Activated T-helper 17 cell treated with anti-CD3 and anti-CD28 coated beads, Interleukin-2, amount 50 U/mL, for 72 hours (primary cell): ENCODE data around the gene PTPRD. TPM values are rescaled to one million over a fixed set of nuclear protein-coding genes. Genes with fewer than 3 reads are reported as not detected.

Source experiments
- ATAC-seq: fragments of 150-1000 bp; cut with Tn5 transposase; replicated peaks from 2 replicates; pipeline ENCODE4 v1.10.0; 2021; ENCODE audit warnings: mild to moderate bottlenecking, moderate library complexity
- H3K27ac Mint-ChIP-seq: one replicate; pipeline ENCODE4 v1.8.0; 2022; ENCODE audit warnings: mixed read lengths
- H3K27me3 Mint-ChIP-seq: one replicate; pipeline ENCODE4 v1.8.0; 2022; ENCODE audit warnings: mixed read lengths
- H3K36me3 Mint-ChIP-seq: one replicate; pipeline ENCODE4 v1.8.0; 2022; ENCODE audit warnings: low read depth, mild to moderate bottlenecking, mixed read lengths
- H3K4me1 Mint-ChIP-seq: one replicate; pipeline ENCODE4 v1.8.0; 2022; ENCODE audit warnings: mixed read lengths
- H3K4me3 Mint-ChIP-seq: one replicate; pipeline ENCODE4 v1.8.0; 2022; ENCODE audit warnings: mild to moderate bottlenecking, mixed read lengths
- H3K9me3 Mint-ChIP-seq: one replicate; pipeline ENCODE4 v1.8.0; 2022; ENCODE audit warnings: mixed read lengths
- total RNA-seq, 2 donors: library from RNA; stranded (reverse); gene quantifications; one replicate each; pipeline ENCODE4 v1.2.3, GENCODE V29; 2022

Gene PTPRD
- total RNA-seq, 2 donors from 2014 or later, result 0.04 TPM; not detected in 1

- H3K4me3 Mint-ChIP-seq, result no peak overlapping the region
- H3K27me3 Mint-ChIP-seq, result peaks cover 31% of the 10 kb centered on the region
- no peaks in the 10 kb centered on the region for H3K9me3 Mint-ChIP-seq
- no peak overlapping the region for H3K27ac Mint-ChIP-seq
- H3K4me1 Mint-ChIP-seq, result no peaks in the 10 kb centered on the region
- no peak for ATAC-seq
- no peaks in the 10 kb centered on the region for H3K36me3 Mint-ChIP-seq
Observed at GRCh38 chr9:8850914-8851313, 1761.9 kb downstream of the PTPRD start.

GRCh38 chr9:8845808-8846207 lies 1767.0 kb downstream of the PTPRD start:
- H3K4me1 Mint-ChIP-seq, result no peaks in the 10 kb centered on the region
- H3K27ac Mint-ChIP-seq, result no peak overlapping the region
- no peak for ATAC-seq
- peaks cover 16% of the 10 kb centered on the region for H3K27me3 Mint-ChIP-seq
- H3K36me3 Mint-ChIP-seq, result no peaks in the 10 kb centered on the region
- H3K4me3 Mint-ChIP-seq, result no peak overlapping the region
- H3K9me3 Mint-ChIP-seq, result no peaks in the 10 kb centered on the region

DNA sequence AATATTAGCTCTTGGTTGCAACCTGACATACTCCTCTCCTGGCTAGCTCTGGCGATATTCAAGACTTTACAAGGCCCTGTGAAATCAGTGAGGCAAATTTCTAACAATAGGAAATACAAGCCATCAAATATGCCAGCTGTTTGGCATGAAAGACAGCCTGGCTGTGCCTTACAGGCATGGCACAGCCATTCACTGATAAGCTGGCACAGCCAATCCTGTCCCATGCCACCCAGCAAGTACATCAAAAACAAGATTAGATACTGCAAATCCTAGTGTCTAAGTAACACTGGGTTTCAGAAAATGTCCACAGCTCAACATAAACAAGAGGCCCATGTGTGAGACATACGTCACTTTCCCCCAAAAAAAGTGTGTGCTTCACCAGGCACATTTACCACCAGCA lies 1767.4 kb downstream of the PTPRD start:
- no peaks in the 10 kb centered on the region for H3K4me1 Mint-ChIP-seq
- peaks cover 12% of the 10 kb centered on the region for H3K27me3 Mint-ChIP-seq
- H3K9me3 Mint-ChIP-seq, result no peaks in the 10 kb centered on the region
- H3K36me3 Mint-ChIP-seq, result no peaks in the 10 kb centered on the region
- no peak overlapping the region for H3K27ac Mint-ChIP-seq
- ATAC-seq, result no peak
- no peak overlapping the region for H3K4me3 Mint-ChIP-seq

GRCh38 chr9:8844549-8844948 lies 1768.3 kb downstream of the PTPRD start:
- Mint-ChIP-seq H3K27me3 (peaks cover 7% of the 10 kb centered on the region), H3K4me1 (no peaks in the 10 kb centered on the region), H3K27ac (no peak overlapping the region), H3K9me3 (no peaks in the 10 kb centered on the region), H3K36me3 (no peaks in the 10 kb centered on the region), H3K4me3 (no peak overlapping the region)
- no peak for ATAC-seq

DNA sequence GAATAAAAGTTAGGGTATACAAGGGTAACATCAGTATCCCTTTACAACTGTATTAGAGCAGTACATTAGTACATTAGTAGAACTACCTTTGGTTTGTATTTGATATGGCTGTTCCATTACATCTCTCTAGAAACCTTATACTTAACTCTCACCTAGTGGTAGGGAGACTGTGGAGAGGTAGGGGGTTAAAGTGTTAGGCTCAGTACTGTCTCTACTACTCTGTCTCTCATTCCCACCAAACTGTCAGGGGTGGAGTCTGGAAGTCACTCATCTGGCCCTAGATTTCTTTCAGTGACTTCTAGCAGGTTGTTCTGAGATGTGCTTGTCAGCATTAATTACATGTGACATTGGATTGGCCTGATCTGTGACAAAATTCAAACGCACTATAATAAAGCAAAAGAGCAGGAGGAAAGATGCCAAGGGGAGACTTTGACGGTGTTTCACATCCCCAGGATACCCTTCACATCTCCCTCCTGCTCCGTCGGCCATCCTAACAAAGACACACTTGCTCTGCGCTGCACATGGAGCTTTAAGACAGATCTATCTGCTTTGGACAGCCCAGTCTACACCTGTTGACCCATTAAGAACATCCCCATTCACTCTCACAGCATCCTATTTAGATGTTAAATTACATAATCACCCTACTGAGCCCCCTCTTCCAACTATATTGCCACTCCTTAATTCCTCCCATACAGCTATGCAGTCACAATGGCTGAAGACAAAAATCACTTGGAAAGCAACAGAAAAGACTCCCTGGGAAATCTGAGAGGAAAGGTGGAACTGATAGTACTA lies 1770.2 kb downstream of the PTPRD start:
- Mint-ChIP-seq H3K9me3 (no peaks in the 10 kb centered on the region), H3K27ac (no peak overlapping the region), H3K27me3 (peaks cover 6% of the 10 kb centered on the region), H3K4me1 (no peaks in the 10 kb centered on the region), H3K4me3 (no peak overlapping the region), H3K36me3 (no peaks in the 10 kb centered on the region)
- no peak for ATAC-seq

GRCh38 chr9:8838136-8838535 lies 1774.7 kb downstream of the PTPRD start:
- no peaks in the 10 kb centered on the region for H3K4me1 Mint-ChIP-seq
- H3K9me3 Mint-ChIP-seq, result no peaks in the 10 kb centered on the region
- no peak for ATAC-seq
- no peaks in the 10 kb centered on the region for H3K36me3 Mint-ChIP-seq
- H3K27me3 Mint-ChIP-seq, result peaks cover 4% of the 10 kb centered on the region
- H3K27ac Mint-ChIP-seq, result no peak overlapping the region
- H3K4me3 Mint-ChIP-seq, result no peak overlapping the region

DNA sequence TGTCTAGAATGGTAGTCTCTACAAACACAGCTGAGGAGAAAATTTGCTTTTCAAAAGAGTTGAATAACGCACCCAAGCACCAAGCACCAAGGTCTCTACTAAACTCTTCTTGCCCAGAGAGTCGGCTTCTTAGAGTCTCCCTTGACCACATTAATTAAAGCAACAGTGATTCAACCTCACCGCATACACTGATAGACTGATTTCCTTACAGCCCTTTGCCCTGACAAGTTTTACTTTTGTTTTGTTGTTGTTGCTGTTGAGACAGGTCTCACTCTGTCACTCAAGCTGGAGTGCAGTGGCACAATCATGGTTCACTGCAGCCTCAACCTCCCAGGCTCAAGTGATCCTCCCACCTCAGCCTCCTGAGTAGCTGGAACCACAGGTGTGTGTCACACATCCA lies 1777.5 kb downstream of the PTPRD start:
- no peaks in the 10 kb centered on the region for H3K9me3 Mint-ChIP-seq
- no peaks in the 10 kb centered on the region for H3K4me1 Mint-ChIP-seq
- no peak overlapping the region for H3K4me3 Mint-ChIP-seq
- no peak overlapping the region for H3K27ac Mint-ChIP-seq
- no peak for ATAC-seq
- no peaks in the 10 kb centered on the region for H3K36me3 Mint-ChIP-seq
- H3K27me3 Mint-ChIP-seq, result peaks cover 6% of the 10 kb centered on the region

GRCh38 chr9:8832955-8833354 lies 1779.8 kb downstream of the PTPRD start:
- peaks cover 6% of the 10 kb centered on the region for H3K27me3 Mint-ChIP-seq
- no peaks in the 10 kb centered on the region for H3K4me1 Mint-ChIP-seq
- no peak for ATAC-seq
- no peak overlapping the region for H3K27ac Mint-ChIP-seq
- no peaks in the 10 kb centered on the region for H3K9me3 Mint-ChIP-seq
- no peaks in the 10 kb centered on the region for H3K36me3 Mint-ChIP-seq
- H3K4me3 Mint-ChIP-seq, result no peak overlapping the region

DNA sequence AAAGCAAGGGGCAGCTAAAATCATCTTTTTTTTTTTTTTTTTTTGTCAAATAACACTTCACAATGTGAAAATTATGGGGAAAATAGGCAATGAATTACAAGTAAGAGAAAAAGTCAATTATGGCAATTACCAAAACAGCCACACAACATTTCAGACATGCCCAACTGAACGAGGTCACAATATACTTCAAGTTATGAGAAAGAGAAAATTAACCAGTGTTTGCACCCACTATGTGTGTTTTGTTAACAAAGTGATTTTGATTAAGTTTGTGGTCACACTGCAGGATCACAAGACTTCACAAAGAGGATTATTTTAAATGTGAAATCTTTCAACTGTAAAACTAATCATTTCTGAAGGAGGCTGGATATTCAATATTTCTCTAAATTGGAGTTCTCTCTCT lies 1780.4 kb downstream of the PTPRD start:
- H3K36me3 Mint-ChIP-seq, result no peaks in the 10 kb centered on the region
- no peaks in the 10 kb centered on the region for H3K4me1 Mint-ChIP-seq
- ATAC-seq, result no peak
- H3K9me3 Mint-ChIP-seq, result no peaks in the 10 kb centered on the region
- H3K27me3 Mint-ChIP-seq, result peaks cover 6% of the 10 kb centered on the region
- no peak overlapping the region for H3K4me3 Mint-ChIP-seq
- H3K27ac Mint-ChIP-seq, result no peak overlapping the region

GRCh38 chr9:8831568-8831967 lies 1781.2 kb downstream of the PTPRD start:
- ATAC-seq, result no peak
- no peaks in the 10 kb centered on the region for H3K4me1 Mint-ChIP-seq
- no peaks in the 10 kb centered on the region for H3K36me3 Mint-ChIP-seq
- H3K9me3 Mint-ChIP-seq, result no peaks in the 10 kb centered on the region
- no peak overlapping the region for H3K27ac Mint-ChIP-seq
- peaks cover 6% of the 10 kb centered on the region for H3K27me3 Mint-ChIP-seq
- H3K4me3 Mint-ChIP-seq, result no peak overlapping the region

GRCh38 chr9:8826281-8826680 lies 1786.5 kb downstream of the PTPRD start:
- Mint-ChIP-seq H3K27ac (no peak overlapping the region), H3K4me3 (no peak overlapping the region), H3K36me3 (no peaks in the 10 kb centered on the region), H3K4me1 (no peaks in the 10 kb centered on the region), H3K9me3 (no peaks in the 10 kb centered on the region), H3K27me3 (peaks cover 2% of the 10 kb centered on the region)
- ATAC-seq, result no peak

DNA sequence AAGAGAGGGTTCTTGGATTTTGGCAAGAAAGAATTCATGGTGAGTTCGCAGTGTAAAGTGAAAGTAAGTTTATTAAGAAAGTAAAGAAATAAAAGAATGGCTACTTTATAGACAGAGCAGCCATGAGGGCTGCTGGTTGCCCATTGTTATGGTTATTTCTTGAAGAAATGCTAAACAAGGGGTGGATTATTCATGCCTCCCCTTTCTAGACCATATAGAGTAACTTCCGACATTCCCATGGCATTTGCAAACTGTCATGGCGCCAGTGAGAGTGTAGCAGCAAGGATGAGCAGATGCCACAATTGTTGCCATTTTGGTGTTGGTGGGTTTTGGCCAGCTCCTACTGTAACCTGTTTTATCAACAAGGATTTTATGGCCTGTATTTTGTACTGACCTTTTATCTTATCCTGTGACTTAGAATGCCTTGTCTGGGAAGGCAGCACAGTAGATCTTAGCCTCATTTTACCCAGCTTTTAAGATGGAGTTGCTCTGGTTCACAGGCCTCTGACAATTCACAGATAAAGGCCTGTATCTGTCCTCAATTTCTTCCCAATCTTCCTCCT lies 1787.1 kb downstream of the PTPRD start:
- no peaks in the 10 kb centered on the region for H3K4me1 Mint-ChIP-seq
- no peak for ATAC-seq
- no peak overlapping the region for H3K4me3 Mint-ChIP-seq
- no peaks in the 10 kb centered on the region for H3K27me3 Mint-ChIP-seq
- H3K9me3 Mint-ChIP-seq, result no peaks in the 10 kb centered on the region
- no peak overlapping the region for H3K27ac Mint-ChIP-seq
- H3K36me3 Mint-ChIP-seq, result no peaks in the 10 kb centered on the region

DNA sequence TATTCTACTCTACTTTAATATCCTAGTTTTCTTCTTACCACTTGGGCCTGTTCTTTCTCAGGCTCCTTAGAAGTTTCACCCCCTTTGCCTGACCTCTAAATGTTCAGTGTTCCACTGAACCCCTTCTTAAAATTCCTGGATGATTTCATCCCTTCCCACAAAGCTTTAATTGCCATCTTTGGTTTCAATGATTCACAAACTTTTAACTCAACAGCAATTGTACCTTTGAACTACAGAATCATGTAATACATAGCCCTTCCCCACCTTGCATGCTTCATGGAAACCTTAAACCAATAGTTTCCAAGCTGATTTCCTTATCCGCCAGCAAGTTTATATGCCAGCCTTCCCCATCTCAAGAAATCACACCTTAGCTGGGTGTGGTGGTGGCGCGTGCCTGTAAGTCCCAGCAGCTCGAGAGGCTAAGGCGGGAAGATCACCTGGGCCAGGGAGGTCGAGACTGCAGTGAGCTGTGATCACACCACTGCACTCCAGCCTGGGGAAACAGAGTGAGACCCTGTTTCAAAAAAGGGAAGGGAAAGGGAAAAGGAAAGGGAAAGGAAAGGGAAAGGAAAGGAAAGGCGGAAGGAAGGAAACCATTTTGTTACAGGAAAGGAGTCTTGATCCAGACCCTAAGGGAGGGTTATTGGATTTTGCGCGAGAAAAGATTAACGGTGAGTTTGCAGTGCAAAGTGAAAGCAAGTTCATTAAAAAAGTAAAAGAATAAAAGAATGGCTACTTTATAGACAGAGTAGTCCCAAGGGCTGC lies 1789.5 kb downstream of the PTPRD start:
- Mint-ChIP-seq H3K9me3 (no peaks in the 10 kb centered on the region), H3K36me3 (no peaks in the 10 kb centered on the region), H3K4me3 (no peak overlapping the region), H3K27me3 (no peaks in the 10 kb centered on the region), H3K27ac (no peak overlapping the region), H3K4me1 (no peaks in the 10 kb centered on the region)
- ATAC-seq, result no peak

- no peak for ATAC-seq
- no peaks in the 10 kb centered on the region for H3K9me3 Mint-ChIP-seq
- no peaks in the 10 kb centered on the region for H3K27me3 Mint-ChIP-seq
- no peak overlapping the region for H3K4me3 Mint-ChIP-seq
- H3K36me3 Mint-ChIP-seq, result no peaks in the 10 kb centered on the region
- H3K27ac Mint-ChIP-seq, result no peak overlapping the region
- H3K4me1 Mint-ChIP-seq, result no peaks in the 10 kb centered on the region
Observed at GRCh38 chr9:8822667-8823025, 1790.2 kb downstream of the PTPRD start.
